Stomach smooth muscle (tissue), 2 donors: ENCODE data around the gene KLK7.

Source experiments
- H3K27ac ChIP-seq: one replicate; pipeline ENCODE4 v1.7.0; 2013; ENCODE audit warnings: mild to moderate bottlenecking, low read length, inconsistent platforms
- H3K27me3 ChIP-seq, 2 donors: one replicate each; pipeline ENCODE4 v1.7.0; 2013; ENCODE audit warnings: low read length in 2 of 2; ENCODE audit not compliant: insufficient read depth in 2 of 2, control insufficient read depth in 1 of 2
- H3K36me3 ChIP-seq, 2 donors: one replicate each; pipeline ENCODE4 v1.7.0; 2013; ENCODE audit warnings: low read length in 2 of 2; ENCODE audit not compliant: control insufficient read depth in 2 of 2, insufficient read depth in 2 of 2
- H3K4me1 ChIP-seq: one replicate; pipeline ENCODE4 v1.7.0; 2013; ENCODE audit warnings: low read length; ENCODE audit not compliant: control insufficient read depth, insufficient read depth
- H3K4me3 ChIP-seq, 2 donors: one replicate each; pipeline ENCODE4 v1.7.0; 2013; ENCODE audit warnings: low read length in 2 of 2
- H3K9ac ChIP-seq, 2 donors: one replicate each; pipeline ENCODE4 v1.7.0; 2013; ENCODE audit warnings: low read length in 2 of 2, mild to moderate bottlenecking in 1 of 2
- H3K9me3 ChIP-seq, 2 donors: one replicate each; pipeline ENCODE4 v1.7.0; 2013; ENCODE audit warnings: low read length in 2 of 2; ENCODE audit not compliant: control insufficient read depth in 2 of 2
- donor health status: healthy.
- donor health status: Pancreatic carcinoma.

Gene KLK7

GRCh38 chr19:51024924-51025323 lies 41.2 kb upstream of the KLK7 start:
- no peak overlapping the region for H3K4me3 ChIP-seq
- peaks cover 0 to 3% of the 10 kb centered on the region in 2 donors for H3K9me3 ChIP-seq
- no peaks in the 10 kb centered on the region for H3K36me3 ChIP-seq
- no peaks in the 10 kb centered on the region for H3K4me1 ChIP-seq
- H3K9ac ChIP-seq: no peak overlapping the region
- H3K27me3 ChIP-seq: peaks cover 19% of the 10 kb centered on the region in 2 donors
- no peak overlapping the region for H3K27ac ChIP-seq

GRCh38 chr19:51023946-51024345 lies 40.2 kb upstream of the KLK7 start:
- Histone ChIP-seq H3K27ac (no peak overlapping the region), H3K9ac (no peak overlapping the region), H3K27me3 (peaks cover 19 to 28% of the 10 kb centered on the region in 2 donors), H3K4me3 (no peak overlapping the region), H3K4me1 (peaks cover 3% of the 10 kb centered on the region), H3K36me3 (no peaks in the 10 kb centered on the region), H3K9me3 (no peaks in the 10 kb centered on the region)

GRCh38 chr19:51022526-51022925 lies 38.8 kb upstream of the KLK7 start:
- Histone ChIP-seq H3K27me3 (peaks cover 21 to 32% of the 10 kb centered on the region in 2 donors), H3K36me3 (no peaks in the 10 kb centered on the region), H3K9me3 (no peaks in the 10 kb centered on the region), H3K27ac (no peak overlapping the region), H3K4me3 (no peak overlapping the region), H3K9ac (no peak overlapping the region), H3K4me1 (peaks cover 3% of the 10 kb centered on the region)

- H3K4me3 ChIP-seq: no peak overlapping the region
- H3K9ac ChIP-seq: no peak overlapping the region
- no peak overlapping the region for H3K27ac ChIP-seq
- H3K27me3 ChIP-seq: peaks cover 30 to 41% of the 10 kb centered on the region in 2 donors
- H3K36me3 ChIP-seq: no peaks in the 10 kb centered on the region
- no peaks in the 10 kb centered on the region for H3K9me3 ChIP-seq
- H3K4me1 ChIP-seq: peaks cover 3% of the 10 kb centered on the region
These were observed 37.4 kb upstream of the KLK7 start for GRCh38 chr19:51020988-51021651.

GRCh38 chr19:51019544-51019925 lies 35.8 kb upstream of the KLK7 start, which contains the start of gene KLK10:
KLK10 (minus strand) TSS chr19:51019709; CDS start chr19:51019130, 579 bp downstream.
- Histone ChIP-seq H3K9me3 (no peaks in the 10 kb centered on the region), H3K27me3 (peaks cover 39 to 45% of the 10 kb centered on the region in 2 donors), H3K27ac (no peak within 1 kb of the TSS), H3K4me1 (peaks cover 3% of the 10 kb centered on the region), H3K36me3 (no peaks in the 10 kb centered on the region), H3K9ac (no peak within 1 kb of the TSS), H3K4me3 (peak within 1 kb of the TSS in 1 of 2 donors; percentile 22)

GRCh38 chr19:51018745-51019543 lies 35.2 kb upstream of the KLK7 start:
- H3K27me3 ChIP-seq: peaks cover 41% of the 10 kb centered on the region in 2 donors
- H3K36me3 ChIP-seq: no peaks in the 10 kb centered on the region
- peak overlapping the region in 1 of 2 donors; percentile 22 for H3K4me3 ChIP-seq
- H3K27ac ChIP-seq: no peak overlapping the region
- H3K9me3 ChIP-seq: no peaks in the 10 kb centered on the region
- peaks cover 3% of the 10 kb centered on the region for H3K4me1 ChIP-seq
- H3K9ac ChIP-seq: no peak overlapping the region

GRCh38 chr19:51016798-51017683 lies 33.3 kb upstream of the KLK7 start:
- Histone ChIP-seq H3K4me3 (peak overlapping the region in 1 of 2 donors; percentile 35), H3K27me3 (peaks cover 38 to 39% of the 10 kb centered on the region in 2 donors)

GRCh38 chr19:51015691-51016267 lies 32.1 kb upstream of the KLK7 start:
- Histone ChIP-seq H3K27ac (no peak overlapping the region), H3K27me3 (peaks cover 39 to 40% of the 10 kb centered on the region in 2 donors), H3K9ac (no peak overlapping the region), H3K36me3 (no peaks in the 10 kb centered on the region), H3K4me1 (peaks cover 3% of the 10 kb centered on the region), H3K4me3 (no peak overlapping the region), H3K9me3 (no peaks in the 10 kb centered on the region)

More at GRCh38 chr19:51016798-51017683, 33.3 kb upstream of the KLK7 start:
- H3K27ac ChIP-seq: no peak overlapping the region
- no peak overlapping the region for H3K9ac ChIP-seq
- peaks cover 3% of the 10 kb centered on the region for H3K4me1 ChIP-seq
- no peaks in the 10 kb centered on the region for H3K9me3 ChIP-seq
- H3K36me3 ChIP-seq: no peaks in the 10 kb centered on the region

- Histone ChIP-seq H3K27ac (no peak overlapping the region), H3K9ac (no peak overlapping the region), H3K4me1 (peaks cover 3% of the 10 kb centered on the region), H3K9me3 (no peaks in the 10 kb centered on the region), H3K4me3 (no peak overlapping the region), H3K27me3 (peaks cover 35 to 44% of the 10 kb centered on the region in 2 donors), H3K36me3 (no peaks in the 10 kb centered on the region)
These were observed 30.5 kb upstream of the KLK7 start for GRCh38 chr19:51014242-51014641.

GRCh38 chr19:51012661-51013190 lies 29.0 kb upstream of the KLK7 start:
- no peaks in the 10 kb centered on the region for H3K36me3 ChIP-seq
- H3K9ac ChIP-seq: no peak overlapping the region
- no peak overlapping the region for H3K4me3 ChIP-seq
- H3K4me1 ChIP-seq: no peaks in the 10 kb centered on the region
- H3K9me3 ChIP-seq: no peaks in the 10 kb centered on the region
- H3K27me3 ChIP-seq: peaks cover 29 to 39% of the 10 kb centered on the region in 2 donors
- H3K27ac ChIP-seq: no peak overlapping the region
